Activated CD8-positive, alpha-beta T cell treated with anti-CD3 and anti-CD28 coated beads for 36 hours (primary cell): ENCODE data around the gene ZCCHC13. TPM values are rescaled to one million over a fixed set of nuclear protein-coding genes. Genes with fewer than 3 reads are reported as not detected.

Experiments
- ATAC-seq: fragments of 200-7000 bp; cut with Tn5 transposase; one replicate; pipeline ENCODE4 v1.10.0; 2021; ENCODE audit warnings: mild to moderate bottlenecking, moderate library complexity
- CTCF ChIA-PET: fragments of 350-600 bp; sonication (Branson Sonifier 250); formaldehyde crosslinking; loops from one replicate; lab custom pipeline; 2021; ENCODE audit warnings: antibody characterized with exemption; lab: Charles Lee
- POLR2A ChIA-PET: fragments of 350-600 bp; sonication (Branson Sonifier 250); formaldehyde crosslinking; loops from one replicate; lab custom pipeline; 2021; ENCODE audit warnings: antibody characterized with exemption; lab: Charles Lee
- DNase-seq: peaks from one replicate; pipeline ENCODE4 v3.0.0-alpha.2; 2020
- H3K27ac Mint-ChIP-seq: one replicate; pipeline ENCODE4 v1.8.0; 2021; ENCODE audit warnings: mild to moderate bottlenecking, mixed read lengths
- H3K27me3 Mint-ChIP-seq: one replicate; pipeline ENCODE4 v1.8.0; 2021; ENCODE audit warnings: mixed read lengths
- H3K36me3 Mint-ChIP-seq: one replicate; pipeline ENCODE4 v1.8.0; 2021; ENCODE audit warnings: low read depth, mixed read lengths
- H3K4me1 Mint-ChIP-seq: one replicate; pipeline ENCODE4 v1.8.0; 2021; ENCODE audit warnings: low read depth, mixed read lengths
- H3K4me3 Mint-ChIP-seq: one replicate; pipeline ENCODE4 v1.8.0; 2021; ENCODE audit warnings: mild to moderate bottlenecking, moderate library complexity, mixed read lengths
- H3K9me3 Mint-ChIP-seq: one replicate; pipeline ENCODE4 v1.8.0; 2021; ENCODE audit warnings: mixed read lengths
- CTCF ChIP-seq: fragments of 200-600 bp; IDR thresholded peaks from one replicate; pipeline ENCODE4 v1.8.0; 2022; ENCODE audit warnings: antibody characterized with exemption, mild to moderate bottlenecking
- intact Hi-C: fragments of 100-400 bp; cut with micrococcal nuclease; formaldehyde crosslinking; loops from one replicate; pipeline ENCODE4 v1.10.0; 2022
- total RNA-seq, 2 experiments: library from RNA; stranded (reverse); gene quantifications; one replicate each; pipeline ENCODE4 v1.2.3, GENCODE V29; 2021

The ZCCHC13 gene
- total RNA-seq, 2 experiments from 2014 or later, result not detected

DNA sequence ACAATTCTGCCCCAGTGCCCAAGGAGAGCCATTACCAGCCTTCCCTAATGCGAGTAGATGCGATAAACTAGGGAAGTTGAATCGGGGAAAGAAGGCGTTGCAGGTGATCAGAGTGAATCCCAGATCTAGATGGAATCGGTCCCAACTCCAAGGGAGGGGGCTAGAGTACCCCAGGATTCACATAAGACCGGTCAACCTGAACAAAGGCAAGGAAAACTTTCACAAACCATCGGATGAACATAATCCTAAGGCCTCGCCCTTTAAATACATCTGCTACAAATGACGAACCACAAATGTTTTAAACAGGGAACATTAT is 11.2 kb upstream of the ZCCHC13 start:
- ATAC-seq (no peak), DNase-seq (no peak)
- Mint-ChIP-seq H3K27me3 (no peaks in the 10 kb centered on the region), H3K36me3 (peaks cover 17% of the 10 kb centered on the region), H3K9me3 (no peaks in the 10 kb centered on the region), H3K27ac (peak overlapping the region; percentile 100), H3K4me3 (peak overlapping the region; percentile 90), H3K4me1 (peaks cover 14% of the 10 kb centered on the region)
- TF ChIP-seq CTCF, result no peak
- intact Hi-C loops, result no loop called here
- ChIA-PET CTCF (no interaction called here), POLR2A (no interaction called here)

DNA sequence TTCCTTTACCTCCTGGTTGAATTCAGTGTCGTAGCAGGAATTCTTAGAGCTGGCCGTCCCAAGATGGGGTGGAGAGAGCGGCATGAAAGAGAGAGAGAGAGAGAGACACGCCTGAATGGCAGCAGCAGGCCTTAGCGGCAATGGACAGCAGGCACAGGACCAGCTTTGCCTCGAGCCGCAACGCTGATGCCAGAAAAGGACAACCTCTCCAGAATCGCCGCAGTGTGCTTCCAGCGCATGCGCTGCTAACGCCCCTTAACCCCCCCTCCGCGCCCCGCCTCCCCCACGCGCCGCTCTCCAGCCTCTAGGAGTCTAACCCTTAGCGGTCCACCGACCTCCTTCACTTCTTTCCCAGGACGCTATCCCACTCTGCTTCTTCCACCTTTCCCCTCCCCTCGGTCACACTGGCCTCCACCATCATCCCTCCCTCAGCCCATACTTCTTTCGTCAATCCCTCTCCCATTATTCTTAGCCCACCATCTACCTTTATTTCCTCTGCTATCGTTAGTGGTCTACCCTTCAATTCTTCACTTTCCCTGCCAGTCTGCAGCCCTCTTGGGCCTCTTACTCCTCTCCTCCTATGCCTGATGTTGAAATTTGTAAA is 10.5 kb upstream of the ZCCHC13 start:
- H3K4me1 Mint-ChIP-seq, result peaks cover 9% of the 10 kb centered on the region
- peak overlapping the region; percentile 81 for H3K27ac Mint-ChIP-seq
- no peaks in the 10 kb centered on the region for H3K9me3 Mint-ChIP-seq
- peak; percentile 28 for ATAC-seq
- peaks cover 15% of the 10 kb centered on the region for H3K36me3 Mint-ChIP-seq
- H3K27me3 Mint-ChIP-seq, result no peaks in the 10 kb centered on the region
- CTCF ChIA-PET, result no interaction called here
- intact Hi-C loops, result no loop called here
- peak overlapping the region; percentile 90 for H3K4me3 Mint-ChIP-seq
- no peak for TF ChIP-seq CTCF
- peak; percentile 70 for DNase-seq
- POLR2A ChIA-PET, result no interaction called here

- intact Hi-C loops, result no loop called here
- H3K9me3 Mint-ChIP-seq, result no peaks in the 10 kb centered on the region
- no peak overlapping the region for H3K4me3 Mint-ChIP-seq
- peaks cover 4% of the 10 kb centered on the region for H3K4me1 Mint-ChIP-seq
- CTCF ChIA-PET, result no interaction called here
- no peak overlapping the region for H3K27ac Mint-ChIP-seq
- DNase-seq (no peak), ATAC-seq (no peak)
- peaks cover 10% of the 10 kb centered on the region for H3K36me3 Mint-ChIP-seq
- H3K27me3 Mint-ChIP-seq, result no peaks in the 10 kb centered on the region
- POLR2A ChIA-PET, result no interaction called here
- no peak for TF ChIP-seq CTCF
Measured at GRCh38 chrX:74295101-74295500, 8.9 kb upstream of the ZCCHC13 start.

- POLR2A ChIA-PET, result no interaction called here
- Mint-ChIP-seq H3K9me3 (no peaks in the 10 kb centered on the region), H3K27ac (no peak overlapping the region), H3K4me1 (peaks cover 4% of the 10 kb centered on the region), H3K4me3 (no peak overlapping the region), H3K36me3 (no peaks in the 10 kb centered on the region), H3K27me3 (no peaks in the 10 kb centered on the region)
- intact Hi-C loops, result no loop called here
- CTCF ChIA-PET, result no interaction called here
- ATAC-seq (peak; percentile 56), DNase-seq (peak; percentile 14)
- no peak for TF ChIP-seq CTCF
Measured at GRCh38 chrX:74297766-74298165, 6.2 kb upstream of the ZCCHC13 start.

DNA sequence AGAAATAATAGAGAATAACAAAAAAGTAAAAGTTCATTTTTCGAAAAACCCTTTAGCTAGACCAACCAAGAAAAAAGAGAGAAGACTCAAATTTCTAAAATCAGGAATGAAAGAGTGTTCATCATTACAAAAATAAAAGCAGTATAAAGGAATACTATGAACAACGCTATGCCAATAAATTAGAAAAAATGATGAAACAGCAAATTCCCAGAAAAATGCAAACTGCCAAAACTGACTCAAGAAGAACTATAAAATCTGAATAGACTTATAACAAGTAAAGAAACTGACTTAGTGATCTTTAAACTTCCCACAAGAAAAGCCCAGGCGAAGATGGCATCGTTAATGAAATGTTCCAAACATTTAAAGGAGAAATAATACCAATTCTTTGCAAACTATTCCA is 3.1 kb upstream of the ZCCHC13 start:
- no peak for TF ChIP-seq CTCF
- no peak for DNase-seq
- no peak for ATAC-seq
- H3K4me3 Mint-ChIP-seq, result no peak overlapping the region
- H3K9me3 Mint-ChIP-seq, result no peaks in the 10 kb centered on the region
- no peak overlapping the region for H3K27ac Mint-ChIP-seq
- ChIA-PET POLR2A (no interaction called here), CTCF (no interaction called here)
- intact Hi-C loops, result no loop called here
- no peaks in the 10 kb centered on the region for H3K36me3 Mint-ChIP-seq
- no peaks in the 10 kb centered on the region for H3K27me3 Mint-ChIP-seq
- peaks cover 4% of the 10 kb centered on the region for H3K4me1 Mint-ChIP-seq
